Stimulated activated CD4-positive, alpha-beta T cell treated with anti-CD3 and anti-CD28 coated beads, Interleukin-12 subunit alpha, Interleukin-12 subunit beta, amount 100 ng/mL, for 24 hours (primary cell): ENCODE data around the gene SHKBP1.
A peak's percentile ranks its signal among the peaks of the same experiment; 100 is the strongest.
"Not testable (repeated sequence)": the region's sequence is repeated elsewhere in the genome, so short reads cannot be mapped to it uniquely, and the experiment has no call there.

Experiments used
- DNase-seq, 2 experiments: peaks; one replicate each; pipeline ENCODE4 v3.0.0-alpha.2; 2020; ENCODE audit warnings: low read depth in 2 of 2

The SHKBP1 gene

DNA sequence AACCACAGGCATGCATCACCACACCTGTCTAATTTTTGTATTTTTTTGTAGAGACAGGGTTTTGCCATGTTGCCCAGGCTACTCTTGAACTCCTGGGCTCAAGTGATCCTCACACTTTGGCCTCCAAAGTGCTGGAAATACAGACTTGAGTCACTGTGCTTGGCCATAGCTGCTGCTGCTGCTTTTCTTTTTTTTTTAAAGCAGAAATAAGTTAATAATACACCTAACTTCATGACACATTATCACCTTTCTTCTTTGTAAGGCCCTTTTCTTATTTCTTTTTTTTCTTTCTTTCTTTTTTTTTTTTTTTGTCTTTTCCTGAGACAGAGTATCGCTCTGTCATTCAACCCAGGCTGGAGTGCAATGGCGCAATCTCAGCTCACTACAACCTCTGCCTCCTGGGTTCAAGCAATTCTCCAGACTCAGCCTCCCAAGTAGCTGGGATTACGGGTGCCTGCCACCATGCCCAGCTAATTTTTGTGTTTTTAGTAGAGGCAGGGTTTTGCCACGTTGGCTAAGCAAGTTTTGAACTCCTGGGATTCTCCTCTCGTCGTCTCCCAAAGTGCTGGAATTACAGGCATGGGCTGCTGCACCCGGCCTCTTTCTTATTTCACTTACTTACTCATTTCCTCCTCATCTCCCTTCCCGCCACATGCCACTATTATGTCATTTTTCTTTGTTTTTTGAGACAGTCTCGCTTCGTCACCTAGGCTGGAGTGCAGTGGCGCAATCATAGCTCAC, 8.7 kb downstream of the SHKBP1 start:
- no peak for DNase-seq

DNA sequence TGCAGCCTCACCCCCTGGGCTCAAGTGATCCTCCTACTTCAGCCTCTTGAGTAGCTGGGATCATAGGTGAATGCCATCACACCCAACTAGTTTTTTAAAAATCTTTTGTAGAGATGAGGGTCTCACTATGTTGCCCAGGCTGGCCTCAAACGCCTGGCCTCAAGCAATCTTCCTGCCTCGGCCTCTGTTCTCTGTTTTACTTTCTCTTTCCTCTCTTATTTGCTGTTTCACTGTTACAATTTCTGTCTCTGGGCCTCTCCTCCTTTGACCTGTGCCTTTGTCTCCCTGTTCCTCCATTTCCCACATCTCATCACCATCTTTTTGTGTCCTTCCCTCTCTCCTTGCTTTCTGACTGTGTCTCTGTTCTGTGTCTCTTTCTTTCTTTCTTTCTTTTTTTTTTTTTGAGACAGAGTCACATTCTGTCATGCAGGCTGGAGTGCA, 9.3 kb downstream of the SHKBP1 start:
- DNase-seq = no peak

DNA sequence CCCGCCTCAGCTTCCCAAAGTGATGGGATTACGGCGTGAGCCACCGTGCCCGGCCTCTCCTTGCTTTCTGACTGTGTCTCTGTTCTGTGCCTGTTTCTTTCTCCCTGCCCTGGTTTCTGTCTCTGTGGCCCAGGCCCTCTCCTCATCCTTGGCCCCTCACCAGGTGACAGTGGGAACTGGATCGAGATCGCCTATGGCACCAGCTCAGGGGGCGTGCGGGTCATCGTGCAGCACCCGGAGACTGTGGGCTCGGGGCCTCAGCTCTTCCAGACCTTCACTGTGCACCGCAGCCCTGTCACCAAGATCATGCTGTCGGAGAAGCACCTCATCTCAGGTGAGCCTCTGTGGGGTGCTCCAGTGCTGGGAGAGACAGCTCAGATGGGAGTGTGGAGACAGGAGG, 9.9 kb downstream of the SHKBP1 start:
- no peak for DNase-seq

- no peak for DNase-seq
Observed at GRCh38 chr19:40588110-40588854, 11.6 kb downstream of the SHKBP1 start.

DNA sequence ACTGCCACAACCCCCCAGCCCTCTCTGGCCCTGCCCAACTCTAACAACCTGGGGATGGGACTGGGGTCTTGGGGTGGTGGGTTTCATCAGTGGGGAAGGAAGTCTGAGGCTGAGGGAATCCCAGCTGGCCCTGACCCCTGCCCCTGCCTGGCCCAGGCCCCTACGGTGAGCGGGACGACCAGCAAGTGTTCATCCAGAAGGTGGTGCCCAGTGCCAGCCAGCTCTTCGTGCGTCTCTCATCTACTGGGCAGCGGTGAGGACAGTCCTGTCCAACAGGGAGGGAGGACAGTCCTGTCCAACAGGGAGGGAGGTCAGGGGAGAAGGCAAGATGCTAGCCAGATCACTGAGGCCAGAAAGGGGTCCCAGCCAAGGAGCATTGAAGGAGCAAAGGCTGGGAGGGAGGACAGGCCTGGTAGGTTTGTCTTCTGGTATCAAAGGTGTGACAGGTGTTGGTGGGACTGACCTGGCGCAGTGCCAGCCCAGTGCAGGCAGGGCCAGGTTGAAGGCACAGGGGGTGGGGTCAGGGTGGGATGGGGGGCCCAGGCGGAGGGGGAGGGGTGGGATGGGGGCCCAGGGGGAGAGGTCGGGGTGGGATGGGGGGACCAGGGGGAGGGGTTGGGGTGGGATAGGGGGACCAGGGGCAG, 12.4 kb downstream of the SHKBP1 start:
- DNase-seq = no peak

GRCh38 chr19:40589591-40590429, 13.1 kb downstream of the SHKBP1 start:
- DNase-seq = no peak

- DNase-seq = no peak
Observed at GRCh38 chr19:40590464-40591265, 14.0 kb downstream of the SHKBP1 start.

- DNase-seq = not testable (repeated sequence)
Observed at GRCh38 chr19:40591724-40592123, 15.1 kb downstream of the SHKBP1 start.

DNA sequence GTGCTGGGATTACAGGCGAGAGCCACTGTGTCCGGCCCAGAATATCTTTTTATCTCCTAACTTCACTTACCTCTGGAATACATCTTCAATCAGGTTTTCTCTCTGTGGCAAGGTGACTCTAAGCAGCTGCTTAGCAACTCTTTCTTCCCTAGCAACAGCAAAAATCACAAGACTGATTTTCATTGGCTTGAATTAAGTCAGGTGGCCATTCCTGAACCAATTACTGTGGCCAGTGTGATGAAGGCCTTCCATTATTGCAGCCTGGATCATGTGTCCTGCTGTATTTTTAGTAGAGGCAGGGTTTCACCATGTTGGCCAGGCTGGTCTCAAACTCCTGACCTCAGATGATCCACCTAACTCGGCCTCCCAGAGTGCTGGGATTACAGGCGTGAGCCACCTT, 15.5 kb downstream of the SHKBP1 start:
- DNase-seq = no peak

- no peak for DNase-seq
Observed at GRCh38 chr19:40594255-40594654, 17.6 kb downstream of the SHKBP1 start.

- no peak for DNase-seq
Observed at GRCh38 chr19:40594657-40595091, 18.0 kb downstream of the SHKBP1 start.

DNA sequence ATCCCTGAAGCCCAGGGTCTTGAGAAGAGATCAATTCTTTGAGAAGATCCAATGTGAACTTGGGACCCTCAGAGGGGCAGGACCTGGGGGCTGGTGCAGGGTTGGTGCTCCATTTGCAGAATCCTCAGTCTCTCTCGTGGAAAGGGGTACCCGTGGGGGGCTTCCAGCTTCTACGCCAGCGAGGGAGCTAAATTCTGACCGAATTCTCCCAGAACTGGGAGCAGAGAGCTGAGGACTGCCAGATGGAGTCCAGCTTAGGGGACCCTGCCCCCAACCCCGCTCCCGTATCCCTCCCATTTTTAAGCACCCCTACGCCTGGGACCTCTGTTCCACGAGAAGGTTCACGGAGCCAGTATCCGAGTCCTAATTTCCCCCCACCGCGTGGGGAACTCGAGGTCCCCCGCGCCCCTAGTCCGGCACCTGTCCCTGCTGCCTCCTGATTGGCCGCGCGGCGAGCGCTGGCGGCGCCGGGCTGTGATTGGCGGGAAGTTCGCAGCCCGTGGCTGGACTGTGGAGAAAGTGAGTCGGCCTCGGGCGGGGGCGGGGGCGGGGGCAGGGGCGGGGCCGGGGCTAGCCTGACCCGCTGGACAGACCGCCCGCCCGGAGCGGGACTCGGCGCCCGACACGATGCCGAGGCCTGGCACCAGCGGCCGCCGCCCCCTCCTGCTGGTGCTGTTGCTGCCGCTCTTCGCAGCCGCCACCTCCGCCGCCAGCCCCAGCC, 20.1 kb downstream of the SHKBP1 start:
- no peak for DNase-seq

- DNase-seq = no peak
Observed at GRCh38 chr19:40597329-40597838, 20.7 kb downstream of the SHKBP1 start.

GRCh38 chr19:40598121-40598917, 21.6 kb downstream of the SHKBP1 start:
- peak; percentile 71 to 81 for DNase-seq

- no peak for DNase-seq
Observed at GRCh38 chr19:40598918-40599307, 22.2 kb downstream of the SHKBP1 start.

GRCh38 chr19:40599331-40599901, 22.7 kb downstream of the SHKBP1 start:
- DNase-seq = no peak

DNA sequence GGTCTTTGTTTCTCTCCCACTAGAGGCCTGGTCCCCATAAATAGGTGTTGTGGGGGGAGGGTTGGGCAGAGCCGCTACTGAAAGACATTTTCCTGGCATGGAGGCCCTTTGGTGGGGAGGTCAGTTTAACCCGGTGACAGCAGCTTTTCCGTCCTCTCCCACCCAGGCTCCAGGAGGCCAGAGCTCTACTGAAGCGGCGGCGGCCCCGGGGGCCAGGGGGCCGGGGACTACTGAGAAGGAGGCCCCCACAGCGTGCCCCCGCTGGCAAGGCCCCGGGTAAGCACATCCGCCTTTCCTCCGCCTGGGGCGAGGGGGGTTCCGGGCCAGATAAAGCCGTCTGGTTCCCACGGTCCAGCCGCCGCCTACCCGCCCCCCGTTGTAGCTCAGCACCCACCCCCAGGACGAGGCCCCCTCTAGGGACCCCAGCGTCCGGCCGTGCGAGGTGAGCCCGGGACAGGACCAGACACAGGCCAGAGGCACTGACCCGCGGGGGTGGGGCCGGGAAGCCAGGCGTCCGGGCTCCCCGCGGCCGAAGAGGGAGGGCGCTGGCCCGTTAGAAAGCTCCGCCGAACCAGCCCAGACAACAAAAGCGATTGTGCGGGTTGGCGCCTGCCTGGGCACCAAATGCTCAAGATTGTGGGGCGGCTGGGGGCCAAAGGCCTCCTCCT, 23.4 kb downstream of the SHKBP1 start:
- no peak for DNase-seq

DNA sequence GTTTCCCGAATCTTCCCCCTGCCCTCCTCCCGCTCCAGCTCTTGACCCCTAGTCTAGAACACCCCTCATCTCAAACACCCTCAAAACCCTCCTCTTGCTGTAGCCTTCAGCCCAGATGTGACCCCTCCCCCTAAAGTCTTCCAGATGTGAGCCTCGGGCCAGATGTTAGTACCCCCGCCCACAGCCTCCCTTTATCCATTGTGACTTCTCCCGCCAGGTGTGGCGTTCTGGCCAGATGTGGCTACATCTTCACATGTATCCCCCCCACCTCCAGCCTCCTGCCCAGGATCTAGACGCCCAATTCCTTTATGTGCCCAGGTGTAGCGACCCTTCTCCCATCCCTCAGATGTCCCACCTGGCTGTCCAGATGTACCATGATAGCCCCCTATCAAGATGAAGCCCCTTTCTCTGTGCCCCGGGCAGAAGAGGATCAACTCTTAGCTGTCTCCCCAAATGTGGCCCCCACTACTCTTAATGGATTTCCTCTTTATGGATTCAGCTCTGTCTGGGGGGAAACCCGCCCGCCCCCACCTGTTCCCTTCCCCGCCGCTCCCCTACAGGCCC, 24.0 kb downstream of the SHKBP1 start:
- no peak for DNase-seq
